GM20000 (cell line): ENCODE results near the gene CACNA2D1.

Experiments used
- DNase-seq: peaks from one replicate; pipeline ENCODE4 v3.0.0; 2012; ENCODE audit warnings: low spot score
- TF ChIP-seq, protein P1 (sequence below): IDR thresholded peaks from 2 replicates; pipeline ENCODE4 v1.5.1; 2012; ENCODE audit warnings: mild to moderate bottlenecking, control low read depth; ENCODE audit errors: extremely low read depth, missing control alignments

The CACNA2D1 gene

DNA sequence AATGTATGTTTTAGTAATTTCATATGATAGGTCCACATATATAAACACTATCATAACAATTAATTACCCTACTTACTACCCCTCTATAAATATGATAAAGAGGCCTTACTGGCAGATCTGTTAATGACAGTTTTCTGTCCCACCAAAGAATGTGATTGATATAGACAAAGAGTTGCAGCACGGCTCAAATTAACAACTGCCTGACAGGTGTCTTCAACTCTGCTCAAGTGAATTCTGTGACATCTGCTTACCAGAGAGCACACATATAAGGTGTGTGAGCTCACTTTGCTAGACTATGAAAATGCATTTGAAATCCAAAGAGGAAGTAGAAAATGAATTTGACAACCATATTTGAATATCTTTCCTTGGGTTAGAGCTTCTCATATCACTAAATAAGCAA lies 36.6 kb downstream of the CACNA2D1 start:
- DNase-seq = no peak
- TF ChIP-seq, protein P1, sequence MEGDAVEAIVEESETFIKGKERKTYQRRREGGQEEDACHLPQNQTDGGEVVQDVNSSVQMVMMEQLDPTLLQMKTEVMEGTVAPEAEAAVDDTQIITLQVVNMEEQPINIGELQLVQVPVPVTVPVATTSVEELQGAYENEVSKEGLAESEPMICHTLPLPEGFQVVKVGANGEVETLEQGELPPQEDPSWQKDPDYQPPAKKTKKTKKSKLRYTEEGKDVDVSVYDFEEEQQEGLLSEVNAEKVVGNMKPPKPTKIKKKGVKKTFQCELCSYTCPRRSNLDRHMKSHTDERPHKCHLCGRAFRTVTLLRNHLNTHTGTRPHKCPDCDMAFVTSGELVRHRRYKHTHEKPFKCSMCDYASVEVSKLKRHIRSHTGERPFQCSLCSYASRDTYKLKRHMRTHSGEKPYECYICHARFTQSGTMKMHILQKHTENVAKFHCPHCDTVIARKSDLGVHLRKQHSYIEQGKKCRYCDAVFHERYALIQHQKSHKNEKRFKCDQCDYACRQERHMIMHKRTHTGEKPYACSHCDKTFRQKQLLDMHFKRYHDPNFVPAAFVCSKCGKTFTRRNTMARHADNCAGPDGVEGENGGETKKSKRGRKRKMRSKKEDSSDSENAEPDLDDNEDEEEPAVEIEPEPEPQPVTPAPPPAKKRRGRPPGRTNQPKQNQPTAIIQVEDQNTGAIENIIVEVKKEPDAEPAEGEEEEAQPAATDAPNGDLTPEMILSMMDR = no peak

DNA sequence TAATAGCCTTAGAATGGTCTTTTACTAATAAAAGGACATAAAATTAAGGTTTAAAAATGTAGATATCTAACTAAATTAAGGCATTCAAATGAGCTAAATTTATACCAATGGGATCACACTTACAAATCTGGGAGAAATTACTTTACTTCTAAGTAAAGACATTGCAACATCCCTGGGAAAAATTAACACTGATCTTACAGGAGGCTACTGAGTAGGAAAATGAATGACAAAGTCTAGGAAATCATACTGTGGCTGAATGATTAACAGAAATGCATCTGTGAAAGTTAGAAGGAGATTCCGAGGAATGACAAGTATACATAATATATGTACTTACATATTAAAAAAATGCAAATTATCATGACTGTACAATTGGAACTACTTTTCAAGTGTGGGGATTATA lies 38.3 kb downstream of the CACNA2D1 start:
- TF ChIP-seq, protein P1 = no peak
- no peak for DNase-seq

DNA sequence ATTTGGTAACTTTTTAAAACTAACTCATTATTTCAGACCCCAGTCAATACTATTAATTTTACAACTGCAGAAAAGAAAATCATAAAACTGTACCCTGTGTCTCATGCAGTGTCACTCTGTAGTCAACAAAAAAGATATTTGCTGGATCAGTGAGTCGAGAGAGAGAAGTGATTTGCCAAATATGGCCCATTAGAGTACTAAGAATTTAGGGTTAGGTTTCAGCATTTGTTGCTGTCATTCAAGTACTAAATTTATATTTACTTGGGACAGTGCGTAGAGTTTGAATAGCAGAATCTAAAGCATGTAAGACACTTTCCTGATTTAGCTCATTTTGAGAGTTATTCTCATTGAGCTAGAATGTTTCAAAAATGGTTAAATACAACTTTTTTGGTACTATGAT lies 38.9 kb downstream of the CACNA2D1 start:
- no peak for DNase-seq
- TF ChIP-seq, protein P1 = no peak

DNA sequence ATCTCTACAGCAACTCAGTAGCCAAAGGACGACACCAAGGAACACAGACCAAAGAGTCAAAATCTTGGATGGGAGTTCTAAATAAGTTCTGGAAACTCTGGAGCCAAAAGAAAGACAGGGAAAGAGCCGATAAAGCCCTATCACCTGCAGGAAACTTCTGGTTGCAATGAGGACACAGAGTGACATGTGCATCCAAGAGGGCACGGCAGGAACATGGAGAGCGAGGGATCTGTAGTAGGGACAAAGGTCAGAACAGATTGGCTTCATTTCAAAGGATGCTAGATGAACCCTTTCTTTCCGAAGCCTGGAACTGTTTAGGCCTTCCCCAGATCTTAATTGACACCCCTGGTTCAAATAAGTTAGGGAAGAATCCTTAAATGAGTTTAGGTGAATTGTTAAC lies 39.5 kb downstream of the CACNA2D1 start:
- TF ChIP-seq, protein P1 = no peak
- no peak for DNase-seq

DNA sequence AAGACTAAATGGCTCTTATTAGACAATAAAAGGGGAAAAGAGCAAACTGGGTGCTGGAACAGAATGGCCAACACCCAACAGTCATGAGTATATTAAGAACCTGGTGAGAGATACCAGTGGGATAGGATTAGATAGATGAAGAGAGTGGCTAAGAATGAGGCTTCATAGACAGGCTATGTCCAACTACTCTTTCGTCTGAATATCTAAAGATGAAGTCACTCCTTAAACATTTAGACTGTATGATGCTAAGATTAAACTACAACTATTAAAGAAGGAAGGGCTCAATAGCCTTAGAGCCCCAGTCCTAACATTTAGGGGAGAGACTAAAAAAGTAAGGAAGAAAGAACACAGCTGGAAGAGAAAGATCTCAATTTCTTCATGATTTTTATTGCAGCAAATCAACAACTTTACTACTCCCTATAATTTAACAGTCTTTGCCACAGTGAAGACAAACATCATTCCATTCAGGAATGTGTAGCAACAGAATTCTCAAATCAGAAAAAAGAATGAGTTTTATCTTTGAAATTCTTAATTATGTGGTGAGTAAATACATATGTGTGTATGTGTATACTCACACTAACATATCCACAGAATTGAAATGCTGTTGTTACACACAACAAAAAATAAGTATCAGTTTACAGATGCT lies 45.6 kb downstream of the CACNA2D1 start:
- TF ChIP-seq, protein P1 = no peak
- no peak for DNase-seq

DNA sequence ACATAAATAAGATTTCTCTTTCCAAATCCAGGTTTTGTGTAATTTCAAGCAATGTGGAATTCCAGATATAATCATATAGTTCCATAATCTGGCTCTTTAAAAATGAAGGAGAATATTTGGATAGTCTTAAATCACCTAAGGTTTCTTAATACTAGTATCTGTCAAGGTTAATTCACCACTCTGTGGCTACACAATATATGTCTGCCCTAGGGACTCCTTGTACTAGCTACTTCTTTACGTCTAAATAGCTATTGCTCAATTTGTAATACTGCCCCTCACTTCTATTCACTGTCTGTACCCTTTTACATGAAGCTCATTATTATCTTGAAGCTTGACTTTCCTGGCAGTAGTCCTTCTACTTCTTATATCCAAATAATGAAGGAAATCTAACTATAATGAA lies 47.2 kb downstream of the CACNA2D1 start:
- TF ChIP-seq, protein P1 = no peak
- DNase-seq = no peak

DNA sequence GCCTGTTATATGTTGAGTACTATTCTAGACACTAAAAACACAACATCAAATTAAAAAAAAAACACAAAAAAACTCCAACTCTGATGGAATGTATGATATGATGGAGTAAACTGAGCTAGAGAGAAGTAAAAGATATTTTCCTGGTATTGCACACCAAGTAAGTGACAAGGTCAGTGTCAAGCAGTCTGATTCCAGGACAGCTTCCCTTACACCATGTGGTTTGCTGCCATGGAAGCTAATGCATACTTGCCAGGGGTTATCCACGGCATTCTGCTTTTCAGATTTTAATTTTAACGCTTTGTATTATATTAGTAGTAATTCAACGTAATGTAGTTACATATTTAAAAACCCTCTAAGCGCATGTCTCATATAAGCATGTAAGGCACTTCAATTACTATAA lies 48.4 kb downstream of the CACNA2D1 start:
- TF ChIP-seq, protein P1 = no peak
- DNase-seq = no peak
